ENCODE measurements around the gene SRPK3.

SRPK3 gene

DNA sequence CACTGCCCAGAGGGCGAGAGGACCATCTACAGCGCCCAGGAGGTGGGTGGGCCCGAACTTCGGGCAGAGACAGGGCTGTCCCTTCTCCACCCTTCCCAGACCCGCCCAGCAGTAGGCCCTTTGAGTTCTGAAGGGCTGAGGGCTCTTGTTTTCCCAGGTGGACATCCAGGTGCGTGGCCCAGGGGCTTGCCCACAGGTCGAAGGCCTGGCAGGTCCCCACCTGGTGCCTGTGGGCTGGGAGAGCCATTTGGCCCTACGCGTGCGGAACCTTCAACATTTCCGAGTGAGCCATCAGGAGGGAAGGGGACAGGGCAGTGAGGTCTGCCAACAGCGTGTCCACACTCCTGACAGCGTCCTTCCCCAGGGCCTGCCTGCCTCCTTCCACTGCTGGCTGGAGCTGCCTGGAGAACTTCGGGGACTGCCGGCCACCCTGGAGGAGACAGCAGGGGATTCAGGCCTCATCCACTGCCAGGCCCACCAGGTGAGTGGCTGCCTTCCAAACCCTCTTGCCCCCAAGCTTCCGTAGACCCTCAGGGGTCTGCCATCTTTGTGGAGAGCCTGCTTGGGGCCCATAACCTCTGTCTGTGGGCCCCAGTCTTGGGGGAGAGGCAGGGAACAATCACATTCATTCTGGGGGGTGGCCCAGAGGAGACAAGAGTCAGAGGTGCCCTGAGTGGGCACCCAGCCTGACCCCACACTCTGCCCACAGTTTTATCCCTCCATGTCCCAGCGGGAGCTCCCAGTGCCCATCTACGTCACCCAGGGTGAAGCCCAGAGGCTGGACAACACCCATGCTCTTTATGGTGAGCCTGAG is 10.0 kb upstream of the SRPK3 start:
- in situ Hi-C loops (cut with HindIII; ENCODE audit: low sequenced_read_pairs), result no loop called here

DNA sequence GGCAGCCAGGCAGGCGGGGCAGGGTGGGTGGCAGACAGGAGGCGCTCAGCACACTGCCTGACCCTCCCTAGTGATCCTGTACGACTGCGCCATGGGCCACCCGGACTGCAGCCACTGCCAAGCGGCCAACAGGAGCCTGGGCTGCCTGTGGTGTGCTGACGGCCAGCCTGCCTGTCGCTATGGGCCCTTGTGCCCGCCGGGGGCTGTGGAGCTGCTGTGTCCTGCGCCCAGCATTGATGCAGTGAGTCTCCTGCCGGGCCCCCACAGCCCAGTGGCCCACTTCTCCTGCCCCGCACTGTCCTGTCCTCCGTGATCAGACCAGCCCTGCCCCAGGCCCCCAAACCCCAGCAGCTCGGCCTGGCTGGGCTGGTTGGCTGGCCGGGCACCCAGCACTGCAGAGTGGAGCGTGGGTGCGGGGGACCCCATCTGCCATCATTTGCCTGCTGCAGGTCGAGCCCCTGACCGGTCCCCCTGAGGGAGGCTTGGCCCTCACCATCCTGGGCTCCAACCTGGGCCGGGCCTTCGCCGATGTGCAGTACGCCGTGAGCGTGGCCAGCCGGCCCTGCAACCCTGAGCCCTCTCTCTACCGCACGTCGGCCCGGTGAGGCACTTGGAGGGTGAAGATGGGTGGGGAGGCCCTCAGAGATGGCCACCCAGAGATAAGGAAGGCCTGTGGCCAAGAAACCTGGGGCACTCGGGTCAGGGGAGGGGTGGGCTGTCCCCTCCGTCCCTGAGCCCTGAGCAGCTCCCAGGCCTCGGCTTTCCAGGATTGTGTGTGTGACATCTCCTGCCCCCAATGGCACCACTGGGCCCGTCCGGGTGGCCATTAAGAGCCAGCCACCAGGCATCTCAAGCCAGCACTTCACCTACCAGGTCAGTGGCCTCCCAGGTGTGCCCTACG is 9.2 kb upstream of the SRPK3 start:
- in situ Hi-C loops (cut with HindIII; ENCODE audit: low sequenced_read_pairs), result no loop called here

DNA sequence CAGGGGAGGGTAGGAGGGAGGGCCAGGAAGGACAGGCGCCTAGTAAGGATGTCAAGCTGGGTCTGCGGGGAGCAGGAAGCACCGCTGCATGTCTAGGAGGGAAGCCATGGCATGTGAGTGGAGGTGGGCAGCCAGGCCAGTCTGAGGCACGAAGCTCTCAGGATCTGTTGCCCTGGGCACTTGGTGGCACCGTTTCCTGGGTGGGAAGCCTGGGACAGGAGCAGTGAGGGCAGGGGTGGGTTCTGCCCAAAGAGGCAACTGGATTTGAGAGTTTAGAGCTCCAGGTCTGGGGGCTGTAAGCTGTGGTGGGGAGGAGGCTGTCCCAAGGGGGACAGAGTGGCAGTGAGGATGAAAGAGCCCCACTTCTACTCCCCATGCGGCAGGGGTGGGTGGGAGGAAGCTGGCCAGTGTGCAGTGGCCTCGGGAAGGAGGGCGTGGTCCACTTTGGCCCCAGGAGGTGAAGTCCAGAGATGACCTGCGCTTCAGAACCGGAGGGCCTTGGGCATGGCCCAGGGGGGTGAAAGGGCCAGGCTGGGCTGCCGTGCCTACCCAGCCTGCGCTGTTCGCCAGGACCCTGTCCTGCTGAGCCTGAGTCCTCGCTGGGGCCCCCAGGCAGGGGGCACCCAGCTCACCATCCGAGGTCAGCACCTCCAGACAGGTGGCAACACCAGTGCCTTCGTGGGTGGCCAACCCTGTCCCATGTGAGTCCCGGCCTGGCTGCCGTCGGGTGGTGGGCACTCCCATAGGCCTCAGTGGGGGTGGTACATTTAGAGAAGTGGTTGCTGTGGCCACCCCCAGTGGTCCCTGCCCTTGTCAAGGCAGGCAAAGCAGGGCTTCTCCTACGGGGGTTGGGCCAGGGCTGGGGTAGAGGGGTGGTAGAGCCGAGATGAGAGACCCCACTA is 8.3 kb upstream of the SRPK3 start:
- in situ Hi-C loops (cut with HindIII; ENCODE audit: low sequenced_read_pairs), result no loop called here

DNA sequence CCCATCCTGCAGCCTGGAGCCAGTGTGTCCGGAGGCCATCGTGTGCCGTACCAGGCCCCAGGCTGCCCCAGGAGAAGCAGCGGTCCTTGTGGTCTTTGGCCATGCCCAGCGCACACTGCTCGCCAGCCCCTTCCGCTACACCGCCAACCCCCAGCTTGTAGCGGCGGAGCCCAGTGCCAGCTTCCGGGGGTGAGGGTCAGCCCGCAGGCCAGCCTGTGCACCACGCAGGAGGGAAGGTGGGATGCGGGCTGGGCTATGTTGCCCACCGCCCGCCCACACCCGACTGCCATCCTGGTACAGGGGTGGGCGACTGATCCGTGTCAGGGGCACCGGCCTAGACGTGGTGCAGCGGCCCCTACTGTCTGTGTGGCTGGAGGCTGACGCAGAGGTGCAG is 7.6 kb upstream of the SRPK3 start:
- in situ Hi-C loops (cut with HindIII; ENCODE audit: low sequenced_read_pairs), result no loop called here

DNA sequence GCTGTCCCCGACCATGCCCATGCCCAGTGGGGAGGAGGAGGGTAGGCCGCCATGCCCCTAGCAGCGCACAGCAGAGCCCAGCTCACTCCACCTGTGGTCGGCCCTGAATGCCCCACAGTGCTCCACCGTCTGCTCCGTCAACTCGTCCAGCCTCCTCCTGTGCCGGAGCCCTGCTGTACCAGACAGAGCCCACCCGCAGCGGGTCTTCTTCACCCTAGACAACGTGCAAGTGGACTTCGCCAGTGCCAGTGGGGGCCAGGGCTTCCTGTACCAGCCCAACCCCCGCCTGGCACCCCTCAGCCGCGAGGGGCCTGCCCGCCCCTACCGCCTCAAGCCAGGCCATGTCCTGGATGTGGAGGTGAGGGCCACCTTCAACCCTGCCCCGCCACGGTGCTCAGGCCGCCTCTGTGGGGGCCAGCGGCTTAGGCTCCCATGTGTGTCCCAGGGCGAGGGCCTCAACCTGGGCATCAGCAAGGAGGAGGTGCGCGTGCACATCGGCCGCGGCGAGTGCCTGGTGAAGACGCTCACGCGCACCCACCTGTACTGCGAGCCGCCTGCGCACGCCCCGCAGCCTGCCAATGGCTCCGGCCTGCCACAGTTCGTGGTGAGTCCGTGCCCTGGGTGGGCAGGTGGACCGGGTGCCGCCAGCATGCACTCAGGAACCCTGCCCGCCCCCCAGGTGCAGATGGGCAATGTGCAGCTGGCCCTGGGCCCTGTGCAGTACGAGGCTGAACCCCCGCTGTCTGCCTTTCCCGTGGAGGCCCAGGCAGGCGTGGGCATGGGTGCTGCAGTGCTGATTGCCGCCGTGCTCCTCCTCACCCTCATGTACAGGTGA is 6.9 kb upstream of the SRPK3 start:
- in situ Hi-C loops (cut with HindIII; ENCODE audit: low sequenced_read_pairs), result no loop called here

DNA sequence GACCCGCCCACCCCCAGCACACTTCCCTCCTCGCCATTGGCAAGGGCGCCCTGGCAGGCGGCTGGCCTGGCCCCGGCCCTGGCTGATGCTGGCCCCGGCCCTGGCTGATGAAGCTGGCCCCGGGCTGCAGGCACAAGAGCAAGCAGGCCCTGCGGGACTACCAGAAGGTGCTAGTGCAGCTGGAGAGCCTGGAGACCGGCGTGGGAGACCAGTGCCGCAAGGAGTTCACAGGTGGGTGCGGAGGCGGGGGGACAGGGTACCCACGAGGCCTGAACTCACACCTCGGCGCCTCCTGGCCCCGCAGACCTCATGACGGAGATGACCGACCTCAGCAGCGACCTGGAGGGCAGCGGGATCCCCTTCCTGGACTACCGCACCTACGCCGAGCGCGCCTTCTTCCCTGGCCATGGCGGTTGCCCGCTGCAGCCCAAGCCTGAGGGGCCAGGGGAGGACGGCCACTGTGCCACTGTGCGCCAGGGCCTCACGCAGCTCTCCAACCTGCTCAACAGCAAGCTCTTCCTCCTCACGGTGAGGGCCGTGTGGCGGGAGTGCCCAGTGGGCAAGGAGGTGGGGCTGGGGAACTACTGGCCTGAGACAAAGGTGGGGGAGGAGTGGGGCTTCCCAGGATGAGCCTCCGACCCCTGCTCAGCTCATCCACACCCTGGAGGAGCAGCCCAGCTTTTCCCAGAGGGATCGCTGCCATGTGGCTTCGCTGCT is 6.1 kb upstream of the SRPK3 start:
- in situ Hi-C loops (cut with HindIII; ENCODE audit: low sequenced_read_pairs), result no loop called here

DNA sequence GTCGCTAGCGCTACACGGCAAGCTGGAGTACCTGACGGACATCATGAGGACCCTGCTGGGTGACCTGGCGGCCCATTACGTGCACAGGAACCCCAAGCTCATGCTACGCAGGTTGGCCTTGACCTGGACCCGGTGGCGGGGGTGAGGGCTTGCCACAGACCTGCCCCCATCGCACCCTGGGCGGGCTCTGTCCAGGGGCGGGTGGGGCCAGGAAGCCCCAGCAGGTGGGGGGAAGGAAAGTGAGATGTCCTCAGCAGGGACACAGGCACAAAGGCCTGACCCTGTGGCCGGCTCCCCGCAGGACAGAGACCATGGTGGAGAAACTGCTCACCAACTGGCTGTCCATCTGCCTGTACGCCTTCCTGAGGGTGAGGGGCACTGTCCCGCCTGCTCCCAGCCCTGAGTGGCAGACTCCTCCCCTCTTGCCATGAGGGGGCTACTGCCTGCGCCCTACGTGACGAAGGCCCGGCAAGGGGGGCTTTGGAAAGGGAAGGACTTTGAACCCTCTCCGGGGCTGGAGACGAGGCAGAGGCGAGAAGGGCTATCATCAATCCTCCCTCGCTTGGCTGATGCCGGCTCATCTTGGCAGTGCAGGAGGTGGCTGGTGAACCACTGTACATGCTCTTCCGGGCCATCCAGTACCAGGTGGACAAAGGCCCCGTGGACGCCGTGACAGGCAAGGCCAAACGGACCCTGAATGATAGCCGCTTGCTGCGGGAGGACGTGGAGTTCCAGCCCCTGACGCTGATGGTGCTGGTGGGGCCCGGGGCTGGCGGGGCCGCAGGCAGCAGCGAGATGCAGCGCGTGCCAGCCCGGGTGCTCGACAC is 5.3 kb upstream of the SRPK3 start:
- in situ Hi-C loops (cut with HindIII; ENCODE audit: low sequenced_read_pairs), result no loop called here

DNA sequence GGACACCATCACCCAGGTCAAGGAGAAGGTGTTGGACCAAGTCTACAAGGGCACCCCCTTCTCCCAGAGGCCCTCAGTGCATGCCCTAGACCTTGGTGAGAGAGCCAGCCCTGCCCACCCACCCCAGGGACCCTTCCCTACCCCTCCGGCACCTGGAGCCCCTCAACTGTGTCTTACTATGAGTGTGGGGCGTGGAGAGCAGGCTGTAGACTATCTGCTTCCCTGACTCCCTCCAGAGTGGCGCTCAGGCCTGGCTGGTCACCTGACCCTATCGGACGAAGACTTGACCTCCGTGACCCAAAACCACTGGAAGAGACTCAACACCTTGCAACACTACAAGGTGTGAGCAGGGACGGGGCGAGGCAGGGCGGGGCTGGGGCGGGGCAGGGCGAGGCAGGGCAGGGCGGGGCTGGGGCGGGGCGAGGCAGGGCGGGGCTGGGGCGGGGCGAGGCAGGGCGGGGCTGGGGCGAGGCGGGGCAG is 4.7 kb upstream of the SRPK3 start:
- in situ Hi-C loops (cut with HindIII; ENCODE audit: low sequenced_read_pairs), result no loop called here

DNA sequence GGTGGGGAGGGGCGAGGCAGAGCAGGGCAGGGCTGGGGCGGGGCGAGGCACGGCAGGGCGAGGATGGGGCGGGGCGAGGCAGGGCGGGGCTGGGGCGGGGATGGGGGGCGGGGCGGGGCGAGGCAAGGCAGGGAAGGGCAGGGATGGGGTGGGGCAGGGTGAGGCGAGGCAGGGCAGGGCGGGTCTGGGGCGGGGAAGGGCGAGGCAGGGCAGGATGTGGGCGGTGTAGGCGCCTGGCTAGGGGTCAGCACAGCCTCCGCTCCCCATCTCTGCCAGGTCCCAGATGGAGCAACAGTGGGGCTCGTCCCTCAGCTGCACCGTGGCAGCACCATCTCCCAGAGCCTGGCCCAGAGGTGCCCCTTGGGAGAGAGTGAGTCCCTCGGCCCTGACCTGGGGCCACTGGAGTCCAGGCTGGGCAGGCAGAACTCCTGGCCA is 4.2 kb upstream of the SRPK3 start:
- in situ Hi-C loops (cut with HindIII; ENCODE audit: low sequenced_read_pairs), result no loop called here

DNA sequence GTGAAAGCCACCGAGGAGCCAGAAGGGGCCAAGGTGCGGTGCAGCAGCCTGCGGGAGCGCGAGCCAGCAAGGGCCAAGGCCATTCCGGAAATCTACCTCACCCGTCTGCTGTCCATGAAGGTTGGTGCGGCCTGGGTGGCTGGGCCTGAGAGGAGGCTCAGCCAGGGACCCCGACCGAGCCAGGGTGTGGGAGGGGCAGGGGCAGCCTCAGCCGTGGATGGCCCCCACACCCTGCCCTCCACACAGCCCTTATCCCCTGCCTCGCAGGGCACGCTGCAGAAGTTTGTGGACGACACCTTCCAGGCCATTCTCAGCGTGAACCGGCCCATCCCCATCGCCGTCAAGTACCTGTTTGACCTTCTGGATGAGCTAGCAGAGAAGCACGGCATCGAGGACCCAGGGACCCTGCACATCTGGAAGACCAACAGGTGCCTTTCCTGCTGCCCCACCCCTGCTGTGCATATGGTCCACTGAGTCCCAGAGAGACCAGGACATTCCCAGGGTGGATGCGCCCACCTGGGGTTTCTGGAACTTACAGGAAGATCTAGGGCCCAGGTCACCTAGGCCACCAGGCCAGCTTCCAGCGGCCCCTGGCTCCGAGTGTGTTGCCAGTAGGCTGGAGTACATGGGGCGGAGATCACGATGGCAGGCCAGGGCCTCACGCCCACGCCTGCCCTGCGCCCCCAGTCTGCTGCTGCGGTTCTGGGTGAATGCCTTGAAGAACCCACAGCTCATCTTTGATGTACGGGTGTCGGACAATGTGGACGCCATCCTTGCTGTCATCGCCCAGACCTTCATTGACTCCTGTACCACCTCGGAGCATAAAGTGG is 3.4 kb upstream of the SRPK3 start:
- in situ Hi-C loops (cut with HindIII; ENCODE audit: low sequenced_read_pairs), result no loop called here

DNA sequence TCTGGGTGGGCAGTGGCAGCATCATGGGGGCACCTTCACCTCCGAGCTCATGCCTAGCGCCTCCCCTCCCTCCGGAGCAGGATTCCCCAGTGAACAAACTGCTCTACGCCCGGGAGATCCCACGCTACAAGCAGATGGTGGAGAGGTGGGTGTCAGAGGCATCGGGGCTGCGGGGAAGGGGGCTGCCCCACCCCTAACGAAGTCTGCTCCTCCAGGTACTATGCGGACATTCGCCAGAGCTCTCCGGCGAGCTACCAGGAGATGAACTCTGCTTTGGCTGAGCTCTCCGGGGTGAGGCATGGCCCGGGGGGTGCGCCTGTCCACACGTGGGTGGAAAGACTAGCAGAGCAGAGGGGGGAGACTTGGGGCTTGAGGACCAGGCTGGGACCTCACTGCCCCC is 2.7 kb upstream of the SRPK3 start:
- in situ Hi-C loops (cut with HindIII; ENCODE audit: low sequenced_read_pairs), result no loop called here

DNA sequence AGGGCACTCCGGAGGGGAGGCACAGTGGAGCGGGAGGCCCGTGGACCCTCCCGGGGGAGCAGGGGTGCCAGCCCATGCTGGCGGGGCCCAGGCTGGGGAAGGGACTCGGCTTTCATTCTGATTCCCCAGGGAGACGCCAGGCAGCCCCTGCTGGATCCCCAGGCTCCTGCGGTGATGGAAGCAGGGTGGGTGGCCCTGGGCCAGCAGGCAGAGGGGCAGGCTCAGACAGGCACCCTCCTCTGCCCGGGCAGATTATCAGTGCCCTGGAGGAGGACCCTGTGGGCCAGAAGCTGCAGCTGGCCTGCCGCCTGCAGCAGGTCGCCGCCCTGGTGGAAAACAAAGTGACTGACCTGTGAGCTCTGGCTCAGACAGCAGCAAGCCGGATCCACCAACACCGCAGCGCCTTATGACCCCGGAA is 2.1 kb upstream of the SRPK3 start:
- in situ Hi-C loops (cut with HindIII; ENCODE audit: low sequenced_read_pairs), result no loop called here

DNA sequence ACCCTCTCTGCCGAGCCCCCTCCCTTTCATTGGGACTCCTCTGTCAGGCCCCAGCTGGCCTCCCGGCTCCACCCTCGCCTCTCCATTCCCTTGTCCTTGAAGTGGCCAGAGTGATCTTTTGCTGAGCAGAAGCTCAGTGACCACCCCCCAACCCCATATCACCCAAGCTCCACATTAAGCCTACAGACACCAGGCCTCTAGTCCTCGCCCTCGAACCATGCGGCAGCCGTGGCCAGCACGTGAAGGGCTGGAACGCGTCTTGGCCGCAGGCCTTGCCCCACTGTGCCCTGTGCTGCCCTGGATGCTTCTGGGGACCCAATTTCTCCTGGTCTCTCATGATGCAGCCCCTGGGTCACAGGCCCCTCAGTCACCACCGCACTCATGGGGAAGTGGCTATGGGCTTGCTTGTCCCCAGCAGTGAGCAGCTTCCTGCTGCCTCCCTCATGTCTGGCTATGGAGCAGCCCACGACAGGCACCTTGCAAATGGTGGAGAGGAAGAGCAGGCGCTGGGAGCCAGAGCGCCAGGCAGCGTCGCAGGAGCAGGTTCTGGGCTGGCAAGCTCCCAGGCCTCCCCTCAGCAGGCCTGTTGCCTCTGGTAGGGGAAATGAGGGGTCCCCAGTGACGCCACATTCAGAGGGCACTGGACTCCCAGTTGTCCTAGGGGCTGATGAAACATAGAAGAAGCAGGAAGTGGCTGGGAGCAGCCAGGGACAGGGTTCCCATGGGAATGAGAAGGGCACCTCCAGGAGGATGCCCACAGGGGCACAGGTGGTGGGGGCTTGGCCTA is 757 bp upstream of the SRPK3 start:
- in situ Hi-C loops (cut with HindIII; ENCODE audit: low sequenced_read_pairs), result no loop called here

DNA sequence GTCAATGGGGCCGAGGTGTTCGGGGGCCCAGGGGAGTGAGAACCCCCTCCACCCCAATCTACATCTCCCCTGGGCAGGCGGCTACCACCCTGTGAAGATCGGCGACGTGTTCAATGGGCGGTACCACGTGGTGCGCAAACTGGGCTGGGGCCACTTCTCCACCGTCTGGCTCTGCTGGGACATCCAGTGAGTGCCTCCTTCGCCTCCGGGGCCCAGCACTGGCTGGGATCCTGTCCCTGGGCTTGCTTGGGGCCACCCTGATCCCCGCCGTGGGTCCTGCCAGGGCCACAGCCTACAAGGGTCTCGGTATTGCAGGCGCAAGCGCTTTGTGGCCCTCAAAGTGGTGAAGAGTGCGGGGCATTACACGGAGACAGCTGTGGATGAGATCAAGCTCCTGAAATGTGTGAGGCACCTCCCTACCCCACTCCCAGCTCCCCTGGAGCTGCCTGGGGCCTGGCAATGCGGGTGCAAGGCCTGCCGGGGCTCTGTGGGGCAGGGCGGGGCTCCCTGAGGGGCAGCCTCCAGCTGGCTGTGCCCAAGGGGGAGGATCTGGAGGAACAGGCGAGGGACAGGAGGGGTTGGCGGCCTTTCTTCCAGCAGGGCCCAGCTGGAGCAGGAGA is 697 bp downstream of the SRPK3 start:
- in situ Hi-C loops (cut with HindIII; ENCODE audit: low sequenced_read_pairs), result no loop called here

DNA sequence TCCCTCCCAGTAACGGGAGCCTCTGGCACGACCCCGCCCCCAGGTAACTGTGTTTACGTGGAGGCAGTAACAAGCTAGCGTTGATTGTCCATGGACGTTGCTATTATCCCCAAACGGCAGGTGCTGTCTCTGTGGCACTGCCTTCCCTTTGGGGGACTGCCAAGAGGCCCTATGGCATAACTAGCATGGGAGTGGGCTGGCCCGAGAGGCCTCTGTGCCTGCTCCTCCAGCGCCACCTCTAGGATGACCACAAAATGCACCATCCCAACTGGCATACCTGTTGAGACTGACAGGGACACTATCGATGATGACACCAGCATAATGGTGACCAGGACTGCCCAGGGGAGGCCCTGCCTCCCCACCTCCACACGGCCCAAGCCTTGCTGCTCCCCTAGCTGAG is 1.5 kb downstream of the SRPK3 start:
- in situ Hi-C loops (cut with HindIII; ENCODE audit: low sequenced_read_pairs), result no loop called here

DNA sequence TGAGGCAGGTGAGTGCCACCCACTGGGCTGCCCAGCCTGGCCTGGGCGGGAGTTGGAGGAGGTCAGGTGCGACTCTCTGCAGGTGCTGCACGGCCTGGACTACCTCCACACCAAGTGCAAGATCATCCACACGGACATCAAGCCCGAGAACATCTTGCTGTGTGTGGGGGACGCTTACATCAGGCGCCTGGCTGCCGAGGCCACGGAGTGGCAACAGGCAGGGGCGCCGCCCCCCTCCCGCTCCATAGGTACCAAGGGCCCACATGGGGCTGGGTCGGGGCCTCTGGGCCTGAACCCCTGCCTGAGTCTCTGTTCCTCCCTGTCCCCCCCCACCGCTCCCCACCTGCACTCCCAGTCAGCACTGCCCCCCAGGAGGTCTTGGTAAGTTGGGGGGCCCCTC is 2.0 kb downstream of the SRPK3 start:
- in situ Hi-C loops (cut with HindIII; ENCODE audit: low sequenced_read_pairs), result no loop called here

Data from endothelial cell of hepatic sinusoid (primary cell).